ENCODE data around the gene HRH3.

GRCh38 chr20:62174870-62175624 lies 45.0 kb downstream of the HRH3 start:
- TF ChIP-seq POLR2AphosphoS5 (IDR thresholded peaks at IDR 0.05; ENCODE audit: low read depth, low read length) (no peak), POLR2A (IDR thresholded peaks at IDR 0.05; ENCODE audit: low read depth, low read length) (no peak), TAF1 (IDR thresholded peaks at IDR 0.05; ENCODE audit: low read depth, low read length) (no peak), SPI1 (IDR thresholded peaks at IDR 0.05; ENCODE audit: low read depth, low read length) (no peak)

Measured in GM12891 (cell line).